ENCODE data around the gene KIAA1328. TPM values are rescaled to one million over a fixed set of nuclear protein-coding genes. Genes with fewer than 3 reads are reported as not detected.

The KIAA1328 gene
- polyA plus RNA-seq, 1 donor (not counting 4 experiments of a cell fraction or from before 2014, with no cell fraction given): 5.5 TPM

DNA sequence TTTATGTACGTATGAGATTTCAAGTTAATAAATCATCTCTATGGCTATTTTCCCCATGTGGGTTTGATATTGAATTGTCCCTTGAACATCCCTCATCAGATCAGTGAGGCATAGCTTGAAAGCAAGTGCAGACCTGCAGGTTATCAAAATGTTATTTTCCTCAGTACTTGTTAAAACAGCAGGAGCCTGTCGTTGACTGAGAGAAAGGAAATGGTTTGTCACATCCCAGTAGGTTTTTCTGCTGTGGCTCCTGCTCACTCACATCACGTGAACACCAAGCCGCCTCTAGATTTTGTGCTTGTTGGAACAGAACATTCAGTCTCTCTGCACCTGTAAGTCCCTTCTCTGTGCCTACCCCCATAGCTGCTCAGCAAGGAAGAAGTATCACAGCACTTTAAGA, 396.4 kb downstream of the KIAA1328 start:
- H3K9me3 ChIP-seq (ENCODE audit: control insufficient read depth, low read depth, low read length): no peaks in the 10 kb centered on the region
- H3K4me1 ChIP-seq (ENCODE audit: control insufficient read depth, extremely low read depth, insufficient read depth, low read length): no peaks in the 10 kb centered on the region
- H2AFZ ChIP-seq (ENCODE audit: control insufficient read depth, low read length): no peak overlapping the region
- no peaks in the 10 kb centered on the region for H3K27me3 ChIP-seq (ENCODE audit: control insufficient read depth, extremely low read depth, insufficient read depth, low read length)
- H3K4me3 ChIP-seq (ENCODE audit: control insufficient read depth in 2 of 3, extremely low read depth in 1 of 3, insufficient read depth in 2 of 3, low read depth in 1 of 3, low read length in 3 of 3): no peak overlapping the region
- dilution Hi-C loops (cut with MboI; ENCODE audit: extremely low pct_ligation_motif_present, low sequenced_read_pairs): no loop called here
- H3K9me1 ChIP-seq (ENCODE audit: control insufficient read depth, extremely low read depth, insufficient read depth, low read length): no peaks in the 10 kb centered on the region
- no peak for FAIRE-seq
- no peak overlapping the region for H3K9ac ChIP-seq (ENCODE audit: control insufficient read depth, extremely low read depth, insufficient read depth, low read length)
- H3K79me2 ChIP-seq (ENCODE audit: control insufficient read depth, insufficient read depth, low read length): no peaks in the 10 kb centered on the region
- no peaks in the 10 kb centered on the region for H3K36me3 ChIP-seq (ENCODE audit: control insufficient read depth in 2 of 2, extremely low read depth in 1 of 2, insufficient read depth in 2 of 2, low read length in 2 of 2)
- DNase-seq (ENCODE audit: low read depth, low spot score): no peak
- H3K4me2 ChIP-seq (ENCODE audit: control insufficient read depth, extremely low read depth, insufficient read depth, low read depth, low read length): no peak overlapping the region
- no peak overlapping the region for H3K27ac ChIP-seq (ENCODE audit: control insufficient read depth, insufficient read depth, low read length)
- TF ChIP-seq, protein P1, sequence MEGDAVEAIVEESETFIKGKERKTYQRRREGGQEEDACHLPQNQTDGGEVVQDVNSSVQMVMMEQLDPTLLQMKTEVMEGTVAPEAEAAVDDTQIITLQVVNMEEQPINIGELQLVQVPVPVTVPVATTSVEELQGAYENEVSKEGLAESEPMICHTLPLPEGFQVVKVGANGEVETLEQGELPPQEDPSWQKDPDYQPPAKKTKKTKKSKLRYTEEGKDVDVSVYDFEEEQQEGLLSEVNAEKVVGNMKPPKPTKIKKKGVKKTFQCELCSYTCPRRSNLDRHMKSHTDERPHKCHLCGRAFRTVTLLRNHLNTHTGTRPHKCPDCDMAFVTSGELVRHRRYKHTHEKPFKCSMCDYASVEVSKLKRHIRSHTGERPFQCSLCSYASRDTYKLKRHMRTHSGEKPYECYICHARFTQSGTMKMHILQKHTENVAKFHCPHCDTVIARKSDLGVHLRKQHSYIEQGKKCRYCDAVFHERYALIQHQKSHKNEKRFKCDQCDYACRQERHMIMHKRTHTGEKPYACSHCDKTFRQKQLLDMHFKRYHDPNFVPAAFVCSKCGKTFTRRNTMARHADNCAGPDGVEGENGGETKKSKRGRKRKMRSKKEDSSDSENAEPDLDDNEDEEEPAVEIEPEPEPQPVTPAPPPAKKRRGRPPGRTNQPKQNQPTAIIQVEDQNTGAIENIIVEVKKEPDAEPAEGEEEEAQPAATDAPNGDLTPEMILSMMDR (optimal IDR thresholded peaks at IDR 0.05 in 1 of 3, IDR thresholded peaks at IDR 0.05 in 1 of 3, conservative IDR thresholded peaks at IDR 0.05 in 1 of 3; ENCODE audit: extremely low read depth in 1 of 3, insufficient read depth in 2 of 3, low read length in 3 of 3): no peak
- TF ChIP-seq EZH2 (IDR thresholded peaks at IDR 0.05; ENCODE audit: low read length): no peak
- no peaks in the 10 kb centered on the region for H4K20me1 ChIP-seq (ENCODE audit: control insufficient read depth, extremely low read depth, insufficient read depth, low read length)

GRCh38 chr18:37230768-37231167, 401.8 kb downstream of the KIAA1328 start:
- H3K27ac ChIP-seq (ENCODE audit: control insufficient read depth, insufficient read depth, low read length): no peak overlapping the region
- H3K9me1 ChIP-seq (ENCODE audit: control insufficient read depth, extremely low read depth, insufficient read depth, low read length): no peaks in the 10 kb centered on the region
- TF ChIP-seq EZH2 (IDR thresholded peaks at IDR 0.05; ENCODE audit: low read length): no peak
- TF ChIP-seq, protein P1 (optimal IDR thresholded peaks at IDR 0.05 in 1 of 3, IDR thresholded peaks at IDR 0.05 in 1 of 3, conservative IDR thresholded peaks at IDR 0.05 in 1 of 3; ENCODE audit: extremely low read depth in 1 of 3, insufficient read depth in 2 of 3, low read length in 3 of 3): no peak
- H3K36me3 ChIP-seq (ENCODE audit: control insufficient read depth in 2 of 2, extremely low read depth in 1 of 2, insufficient read depth in 2 of 2, low read length in 2 of 2): no peaks in the 10 kb centered on the region
- no peak for DNase-seq (ENCODE audit: low read depth, low spot score)
- no peak for FAIRE-seq
- H3K79me2 ChIP-seq (ENCODE audit: control insufficient read depth, insufficient read depth, low read length): no peaks in the 10 kb centered on the region
- H4K20me1 ChIP-seq (ENCODE audit: control insufficient read depth, extremely low read depth, insufficient read depth, low read length): no peaks in the 10 kb centered on the region
- H3K27me3 ChIP-seq (ENCODE audit: control insufficient read depth, extremely low read depth, insufficient read depth, low read length): no peaks in the 10 kb centered on the region
- no peak overlapping the region for H3K4me2 ChIP-seq (ENCODE audit: control insufficient read depth, extremely low read depth, insufficient read depth, low read depth, low read length)
- H3K4me1 ChIP-seq (ENCODE audit: control insufficient read depth, extremely low read depth, insufficient read depth, low read length): no peaks in the 10 kb centered on the region
- no peaks in the 10 kb centered on the region for H3K9me3 ChIP-seq (ENCODE audit: control insufficient read depth, low read depth, low read length)
- no peak overlapping the region for H2AFZ ChIP-seq (ENCODE audit: control insufficient read depth, low read length)
- dilution Hi-C loops (cut with MboI; ENCODE audit: extremely low pct_ligation_motif_present, low sequenced_read_pairs): no loop called here
- H3K9ac ChIP-seq (ENCODE audit: control insufficient read depth, extremely low read depth, insufficient read depth, low read length): no peak overlapping the region
- no peak overlapping the region for H3K4me3 ChIP-seq (ENCODE audit: control insufficient read depth in 2 of 3, extremely low read depth in 1 of 3, insufficient read depth in 2 of 3, low read depth in 1 of 3, low read length in 3 of 3)
